Smooth muscle cell of the brain vasculature (primary cell): ENCODE measurements around the gene SMPD4.
"Not testable (repeated sequence)": the region's sequence is repeated elsewhere in the genome, so short reads cannot be mapped to it uniquely, and the experiment has no call there.

Experiments
- DNase-seq: peaks from one replicate; pipeline ENCODE4 v3.0.0-alpha.2; 2012; ENCODE audit warnings: low read depth, low spot score

Gene SMPD4

DNA sequence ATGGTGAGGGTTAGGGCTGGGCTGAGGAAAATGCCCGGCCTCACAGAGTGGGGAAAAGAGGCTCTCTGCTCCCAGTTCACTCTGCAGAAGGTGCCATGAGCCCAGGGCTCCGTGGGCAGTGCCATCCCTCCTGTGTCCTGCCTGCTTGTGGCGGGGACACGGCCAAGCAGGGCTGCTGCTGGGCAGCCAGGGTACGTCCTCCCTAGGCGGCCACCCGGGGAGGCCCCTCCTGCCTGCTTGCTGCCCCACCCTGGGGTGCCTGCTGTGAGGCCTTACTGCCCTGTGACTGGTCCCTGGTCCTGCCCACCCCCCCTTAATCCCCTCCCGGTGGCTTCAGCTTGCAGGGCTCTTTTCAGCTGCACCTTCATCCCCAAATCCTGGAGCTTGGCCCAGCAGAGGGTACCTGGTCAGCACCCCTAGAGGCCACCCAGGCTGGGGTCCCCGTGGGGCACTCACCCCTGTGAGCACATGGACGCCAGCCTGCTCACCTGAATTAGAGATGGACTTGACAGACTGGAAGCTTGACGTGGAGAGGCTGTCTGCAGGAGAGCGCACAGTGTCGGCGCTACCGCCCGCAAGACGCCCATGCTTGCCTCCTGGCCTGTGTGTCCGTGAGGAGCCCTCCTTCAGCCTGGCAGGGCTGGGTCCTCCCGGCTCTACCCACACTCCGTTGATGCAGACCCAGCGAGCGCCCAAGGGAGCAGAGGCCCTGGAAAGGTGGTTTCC, 39.6 kb downstream of the SMPD4 start:
- not testable (repeated sequence) for DNase-seq

- not testable (repeated sequence) for DNase-seq
These were observed 40.4 kb downstream of the SMPD4 start for GRCh38 chr2:130141002-130141401.

DNA sequence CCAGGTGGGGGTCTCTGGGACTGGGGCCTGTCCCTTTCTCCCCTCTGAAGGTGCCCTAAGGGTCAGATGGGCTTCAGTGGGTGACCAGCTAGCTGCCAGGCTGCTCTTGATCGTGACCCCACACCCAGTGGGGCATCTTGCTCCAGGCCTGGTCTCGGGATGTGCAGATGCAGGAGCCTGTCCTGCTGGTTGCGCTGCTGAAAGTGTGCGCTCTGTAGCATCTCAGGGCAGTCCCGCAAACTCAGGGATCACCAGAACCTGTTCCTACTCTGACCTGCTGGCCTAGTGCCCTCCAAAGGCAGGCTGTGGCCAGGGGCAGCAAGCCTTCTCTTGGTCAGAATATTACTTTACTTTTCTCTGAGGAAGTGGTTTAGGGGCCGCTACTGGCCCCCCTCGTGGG, 40.9 kb downstream of the SMPD4 start:
- not testable (repeated sequence) for DNase-seq

DNA sequence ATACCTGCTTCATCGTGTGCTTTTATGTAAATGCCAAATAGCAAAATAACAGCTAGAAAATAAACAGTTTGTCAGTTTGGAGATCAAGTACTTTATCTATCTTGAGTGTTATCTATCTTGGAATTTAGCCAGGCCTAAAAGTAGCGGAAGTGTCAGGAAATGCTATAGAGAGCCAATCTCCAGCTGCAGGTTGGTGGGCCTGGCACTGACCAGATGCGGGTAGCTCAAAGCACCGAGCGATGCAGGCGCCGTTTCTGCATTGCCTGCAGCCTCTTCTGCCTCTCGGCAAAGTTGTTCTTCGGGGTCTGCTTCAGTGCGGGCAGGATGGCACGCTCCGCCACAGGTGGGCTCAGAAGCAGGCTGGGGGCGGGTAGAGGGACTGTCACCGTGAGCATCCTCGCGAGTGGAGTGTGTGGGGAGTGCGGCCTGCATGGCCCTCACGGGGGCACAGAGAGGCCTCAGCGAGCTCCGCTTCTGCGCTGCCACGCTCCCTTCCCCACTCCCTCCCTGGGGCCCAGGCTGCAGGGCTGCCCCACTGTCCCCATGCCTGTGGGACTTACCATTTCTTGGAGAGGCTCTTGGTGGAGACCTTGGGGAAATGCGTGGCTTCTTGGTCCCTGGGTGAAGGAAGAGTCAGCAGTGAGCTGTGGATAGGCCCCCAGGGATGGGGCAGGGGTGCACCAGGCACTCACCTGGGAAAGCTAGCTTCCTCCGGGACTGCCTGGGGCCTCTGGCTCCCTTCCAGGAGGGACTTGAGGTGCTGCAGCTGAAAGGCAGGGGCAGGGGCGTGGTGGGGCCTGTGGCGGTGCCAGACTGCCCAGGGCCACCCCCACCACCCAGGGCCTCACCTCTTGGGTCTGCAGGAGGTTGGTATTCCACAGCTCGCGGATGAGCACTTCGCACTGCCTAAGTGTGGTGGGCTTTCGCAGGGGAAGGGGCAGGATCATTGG, 41.8 kb downstream of the SMPD4 start:
- not testable (repeated sequence) for DNase-seq

- not testable (repeated sequence) for DNase-seq
These were observed 42.6 kb downstream of the SMPD4 start for GRCh38 chr2:130138841-130139251.

DNA sequence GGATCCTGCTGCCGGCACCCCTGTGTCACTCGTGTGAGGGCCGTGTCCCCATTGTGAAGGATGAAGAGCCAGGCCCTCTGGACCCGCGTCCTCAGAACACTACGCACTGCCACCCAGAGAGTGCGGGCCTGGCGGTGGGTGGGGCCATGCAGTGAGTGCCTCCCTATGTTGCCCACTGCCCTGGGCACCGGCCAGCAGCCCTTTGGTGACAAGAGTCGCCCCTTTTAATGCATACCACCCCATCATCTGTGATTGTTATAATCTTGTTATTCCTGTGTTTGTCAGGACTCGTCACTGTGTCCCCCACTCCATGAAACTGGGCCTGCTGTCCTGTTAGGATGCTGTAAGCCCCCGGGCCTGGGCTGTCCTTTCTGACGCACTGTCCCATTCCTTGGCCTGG, 43.1 kb downstream of the SMPD4 start:
- DNase-seq = not testable (repeated sequence)

- DNase-seq = not testable (repeated sequence)
These were observed 44.3 kb downstream of the SMPD4 start for GRCh38 chr2:130137118-130137517.

DNA sequence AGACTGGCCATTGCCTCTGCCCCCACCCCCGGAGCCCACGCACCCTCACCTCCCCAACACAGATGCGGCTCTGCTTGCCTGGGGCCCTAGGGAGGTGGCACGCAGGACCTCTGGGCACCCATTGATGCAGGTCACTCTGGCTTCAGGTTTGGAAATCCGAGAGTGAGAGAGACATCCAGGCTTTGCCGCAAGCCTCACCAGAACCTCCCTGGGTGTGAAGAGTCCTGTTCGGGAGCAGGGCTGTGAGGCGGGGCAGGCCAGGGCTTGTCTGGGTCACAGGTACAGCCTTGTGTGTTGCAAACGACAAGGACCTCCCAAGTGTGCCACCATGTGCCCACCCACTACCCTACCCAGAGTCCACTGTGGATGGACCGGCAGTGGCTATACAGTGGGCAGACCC, 44.9 kb downstream of the SMPD4 start:
- DNase-seq = not testable (repeated sequence)

- DNase-seq = no peak
These were observed 45.5 kb downstream of the SMPD4 start for GRCh38 chr2:130135692-130136541.

DNA sequence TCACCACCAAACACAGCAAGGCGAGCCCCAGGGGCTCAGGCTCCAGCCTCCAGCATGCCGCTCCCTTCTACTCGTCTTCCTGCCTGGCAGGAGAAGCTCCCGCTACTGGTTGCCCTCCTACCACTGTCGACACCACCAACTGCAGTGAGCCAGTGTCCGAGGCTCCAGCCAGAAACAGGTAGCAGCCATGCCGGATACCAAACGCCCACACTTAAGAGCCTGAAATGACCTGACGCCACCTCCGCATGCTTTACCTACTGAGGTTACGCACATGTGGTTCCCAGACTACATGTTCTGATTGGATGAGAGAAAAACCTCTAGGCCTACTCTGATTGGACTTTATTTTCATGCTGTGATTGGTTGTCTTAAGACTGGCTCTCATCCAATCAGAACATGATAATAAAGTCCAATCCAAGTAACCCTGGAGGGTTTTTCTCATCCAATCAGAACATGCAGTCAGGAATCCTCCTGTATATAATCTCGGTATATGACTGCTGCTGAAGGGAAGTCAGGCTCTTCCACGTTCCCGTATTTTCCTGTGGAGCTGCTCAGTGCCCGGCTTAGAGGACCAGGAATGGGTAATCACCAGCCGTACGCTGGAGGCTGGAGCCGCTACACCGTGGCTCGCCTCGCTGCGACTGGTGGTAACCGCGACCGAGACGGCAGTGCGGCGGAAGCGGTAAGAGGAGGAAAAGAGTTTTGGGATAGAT, 52.1 kb downstream of the SMPD4 start, which contains the start of gene POTEF:
TSS of gene POTEF (minus strand) at position 103 of the 710 bp plus-strand sequence. CDS start 8,707 bp downstream, outside the sequence.
- not testable (repeated sequence) for DNase-seq

DNA sequence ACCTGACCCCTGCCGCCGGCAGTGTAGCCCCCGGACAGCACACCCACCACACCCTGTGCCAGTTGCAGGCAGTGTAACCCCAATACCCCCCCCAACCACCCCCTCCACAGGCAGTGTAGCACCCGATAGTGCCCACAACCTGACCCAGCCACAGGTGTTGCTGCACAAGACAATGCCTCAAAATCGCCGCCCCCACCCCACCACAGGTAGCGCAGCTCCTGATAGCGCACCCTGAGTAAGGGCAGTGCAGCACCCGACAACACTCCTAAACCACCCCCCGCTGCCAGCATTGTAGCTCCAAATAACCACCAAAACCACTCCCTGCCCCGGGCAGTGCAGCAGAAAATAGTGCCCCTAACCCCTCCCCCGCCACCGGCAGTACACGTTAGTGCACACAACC, 52.9 kb downstream of the SMPD4 start:
- not testable (repeated sequence) for DNase-seq

GRCh38 chr2:130127726-130128125, 53.7 kb downstream of the SMPD4 start:
- not testable (repeated sequence) for DNase-seq

DNA sequence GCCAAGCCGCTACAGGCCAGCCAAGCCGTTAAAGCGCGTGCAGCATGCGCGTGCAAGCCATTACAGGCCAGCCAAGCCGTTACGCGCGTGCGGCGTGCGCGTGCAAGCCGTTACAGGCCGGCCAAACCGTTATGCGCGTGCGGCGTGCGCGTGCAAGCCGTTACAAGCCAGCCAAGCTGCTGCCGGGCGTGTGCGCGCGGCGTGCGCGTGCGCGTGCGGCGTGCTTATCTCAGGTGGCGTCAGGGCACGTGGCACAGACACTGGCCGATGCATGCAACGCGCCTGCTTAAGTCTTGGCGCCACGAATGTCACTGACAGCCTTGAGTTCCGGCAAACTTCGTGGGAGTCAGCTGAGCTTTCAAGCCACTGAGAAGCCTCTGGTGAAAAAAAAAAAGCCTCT, 60.5 kb downstream of the SMPD4 start:
- not testable (repeated sequence) for DNase-seq

DNA sequence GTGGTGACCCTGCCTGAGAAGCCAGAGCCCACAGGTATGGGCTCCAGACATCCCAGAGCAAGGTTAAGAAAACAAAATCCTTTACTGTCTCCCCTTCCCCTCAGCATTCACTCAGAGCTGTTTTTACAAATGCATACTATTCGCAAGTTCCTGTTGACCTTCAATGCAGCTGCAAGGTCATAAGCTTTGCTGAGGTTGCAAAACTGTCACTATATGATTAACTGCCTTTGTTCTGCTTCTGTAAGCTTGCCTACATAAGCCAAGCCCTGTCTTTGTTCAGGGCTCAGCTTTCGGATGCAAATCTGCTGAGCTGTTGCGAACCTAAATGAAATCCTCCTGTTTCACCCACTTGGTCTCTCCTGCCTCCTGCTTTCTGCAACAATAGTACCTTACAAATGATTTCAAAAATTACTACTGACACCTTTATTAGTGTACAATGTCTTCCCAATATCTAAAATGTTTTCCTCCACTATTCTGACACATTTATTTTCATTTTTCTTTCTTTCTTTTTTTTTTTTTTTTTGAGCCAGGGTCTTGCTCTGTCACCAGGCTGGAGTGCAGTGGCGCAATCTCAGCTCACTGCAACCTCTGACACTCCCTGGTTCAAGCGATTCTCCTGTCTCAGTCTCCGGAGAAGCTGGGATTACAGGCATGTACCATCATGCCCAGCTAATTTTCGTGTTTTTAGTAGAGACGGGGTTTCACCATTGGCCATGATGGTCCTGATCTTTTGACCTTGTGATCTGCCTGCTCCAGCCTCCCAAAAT, 78.6 kb downstream of the SMPD4 start:
- not testable (repeated sequence) for DNase-seq
